ENCODE measurements around the gene SURF4. TPM values are rescaled to one million over a fixed set of nuclear protein-coding genes. Genes with fewer than 3 reads are reported as not detected.

SURF4 gene
- total RNA-seq, 4 donors from 2014 or later: 84.2 to 114 (median 100) TPM

DNA sequence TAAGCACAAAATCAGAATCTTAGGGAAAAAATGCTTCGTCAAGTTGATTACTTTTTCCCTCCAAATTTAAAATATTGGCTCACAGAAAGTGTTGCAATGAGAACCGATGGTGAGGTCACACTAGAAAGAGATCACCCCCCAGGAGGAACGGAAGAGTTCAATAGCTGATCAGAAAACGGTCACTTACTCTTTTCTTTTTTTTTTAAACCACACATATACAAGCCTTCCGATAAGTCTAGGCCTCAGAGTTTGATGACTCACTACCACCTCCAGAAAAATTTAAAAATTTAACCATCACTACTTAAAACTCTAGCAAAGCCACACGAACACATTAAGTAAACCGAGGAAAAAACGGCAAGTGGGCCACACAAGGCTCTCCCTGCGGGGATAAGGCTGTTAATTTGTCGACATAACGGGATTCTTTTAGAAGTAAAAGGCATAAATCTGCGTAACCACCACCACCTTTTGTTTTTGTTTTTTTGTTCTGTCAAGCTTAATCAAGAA lies 1.2 kb downstream of the SURF4 start:
- 8 to 9% methylated on average over 12 of the region's 12 CpGs for WGBS, 2 donors
- intact Hi-C loops (cut with DNase I; ENCODE audit: low total_unique reads): no loop called here
- no peak for DNase-seq (ENCODE audit: low spot score in 2 of 2)
- no peak for TF ChIP-seq POLR2A (IDR thresholded peaks at IDR 0.05)
- TF ChIP-seq, protein P1, sequence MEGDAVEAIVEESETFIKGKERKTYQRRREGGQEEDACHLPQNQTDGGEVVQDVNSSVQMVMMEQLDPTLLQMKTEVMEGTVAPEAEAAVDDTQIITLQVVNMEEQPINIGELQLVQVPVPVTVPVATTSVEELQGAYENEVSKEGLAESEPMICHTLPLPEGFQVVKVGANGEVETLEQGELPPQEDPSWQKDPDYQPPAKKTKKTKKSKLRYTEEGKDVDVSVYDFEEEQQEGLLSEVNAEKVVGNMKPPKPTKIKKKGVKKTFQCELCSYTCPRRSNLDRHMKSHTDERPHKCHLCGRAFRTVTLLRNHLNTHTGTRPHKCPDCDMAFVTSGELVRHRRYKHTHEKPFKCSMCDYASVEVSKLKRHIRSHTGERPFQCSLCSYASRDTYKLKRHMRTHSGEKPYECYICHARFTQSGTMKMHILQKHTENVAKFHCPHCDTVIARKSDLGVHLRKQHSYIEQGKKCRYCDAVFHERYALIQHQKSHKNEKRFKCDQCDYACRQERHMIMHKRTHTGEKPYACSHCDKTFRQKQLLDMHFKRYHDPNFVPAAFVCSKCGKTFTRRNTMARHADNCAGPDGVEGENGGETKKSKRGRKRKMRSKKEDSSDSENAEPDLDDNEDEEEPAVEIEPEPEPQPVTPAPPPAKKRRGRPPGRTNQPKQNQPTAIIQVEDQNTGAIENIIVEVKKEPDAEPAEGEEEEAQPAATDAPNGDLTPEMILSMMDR (IDR thresholded peaks at IDR 0.05): no peak
- H3K4me3 ChIP-seq (ENCODE audit: low read depth, poor library complexity, severe bottlenecking): peak overlapping the region; percentile 99

DNA sequence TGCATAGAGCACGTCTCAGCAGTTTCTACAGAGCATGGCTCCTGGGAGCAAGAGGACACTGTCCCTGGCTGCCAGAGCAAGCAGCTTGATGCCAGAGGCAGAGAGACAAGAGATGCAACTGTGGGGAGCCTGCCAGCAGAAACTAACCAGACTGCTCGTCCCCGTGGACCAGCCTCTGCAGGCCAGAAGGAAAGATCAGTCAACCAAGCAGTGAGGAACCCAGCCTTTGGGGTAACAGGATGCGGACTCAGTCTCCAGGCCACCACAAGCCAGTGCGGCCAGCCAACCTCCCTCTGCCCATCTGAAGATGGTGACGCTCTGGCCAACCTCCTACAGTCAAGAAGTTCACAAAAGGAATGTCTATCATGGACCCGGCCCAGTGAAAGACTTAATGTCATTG lies 3.7 kb downstream of the SURF4 start:
- intact Hi-C loops (cut with DNase I; ENCODE audit: low total_unique reads): no loop called here
- TF ChIP-seq, protein P1 (IDR thresholded peaks at IDR 0.05): no peak
- TF ChIP-seq POLR2A (IDR thresholded peaks at IDR 0.05): no peak
- H3K4me3 ChIP-seq (ENCODE audit: low read depth, poor library complexity, severe bottlenecking): no peak overlapping the region

GRCh38 chr9:133371261-133371711 lies 4.6 kb downstream of the SURF4 start:
- TF ChIP-seq, protein P1 (IDR thresholded peaks at IDR 0.05): no peak
- TF ChIP-seq POLR2A (IDR thresholded peaks at IDR 0.05): no peak
- H3K4me3 ChIP-seq (ENCODE audit: low read depth, poor library complexity, severe bottlenecking): no peak overlapping the region
- intact Hi-C loops (cut with DNase I; ENCODE audit: low total_unique reads): no loop called here
- DNase-seq (ENCODE audit: low spot score in 2 of 2): no peak
- WGBS, 2 donors: 43 to 55% methylated on average over 12 of the region's 12 CpGs

More for the DNA sequence above, 3.7 kb downstream of the SURF4 start:
- 49 to 51% methylated on average over 7 of the region's 7 CpGs for WGBS, 2 donors
- DNase-seq (ENCODE audit: low spot score in 2 of 2): no peak

DNA sequence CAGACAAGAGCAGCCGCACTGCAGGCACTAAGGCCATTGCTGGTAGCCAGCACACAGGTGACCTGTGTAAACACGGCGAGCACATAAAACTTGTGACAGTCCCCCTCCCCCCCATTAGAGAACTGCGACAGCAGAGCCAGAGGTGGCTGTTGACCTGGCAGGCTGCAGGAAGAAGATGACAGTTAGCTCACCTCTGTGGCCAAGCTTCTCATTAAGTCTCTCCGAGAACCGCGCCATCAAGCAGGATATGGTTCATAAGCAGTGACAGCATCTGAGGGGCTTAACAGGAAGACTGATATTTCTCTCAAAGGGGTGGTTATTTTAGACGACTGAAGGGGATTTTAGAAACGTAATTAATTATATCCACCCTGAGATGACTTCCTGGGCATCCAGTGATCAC lies 5.2 kb downstream of the SURF4 start:
- intact Hi-C loops (cut with DNase I; ENCODE audit: low total_unique reads): no loop called here
- 76 to 79% methylated on average over 9 of the region's 9 CpGs for WGBS, 2 donors
- H3K4me3 ChIP-seq (ENCODE audit: low read depth, poor library complexity, severe bottlenecking): no peak overlapping the region

DNA sequence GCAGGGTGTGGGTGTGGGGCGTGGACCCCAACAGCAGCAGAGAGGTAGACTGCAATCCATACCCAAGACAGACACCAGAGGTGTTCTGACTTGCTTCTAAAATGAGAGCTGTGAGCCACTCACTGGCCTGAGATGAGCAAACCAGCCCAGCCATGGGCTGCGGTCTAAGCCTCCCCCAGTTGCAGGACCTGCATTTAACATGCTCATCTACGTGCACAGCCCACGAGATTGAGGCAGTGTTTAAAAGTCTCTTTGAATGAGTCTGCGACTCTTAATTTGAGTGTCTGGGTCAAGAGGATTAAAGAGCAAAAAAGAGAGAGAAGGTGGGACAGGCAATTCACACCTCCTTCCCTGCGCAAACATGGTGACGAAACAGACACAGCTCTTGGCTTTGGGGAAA lies 5.9 kb downstream of the SURF4 start:
- no peak for TF ChIP-seq POLR2A (IDR thresholded peaks at IDR 0.05)
- TF ChIP-seq, protein P1 (IDR thresholded peaks at IDR 0.05): no peak
- 82 to 88% methylated on average over 7 of the region's 7 CpGs for WGBS, 2 donors
- DNase-seq (ENCODE audit: low spot score in 2 of 2): no peak
- no peak overlapping the region for H3K4me3 ChIP-seq (ENCODE audit: low read depth, poor library complexity, severe bottlenecking)
- intact Hi-C loops (cut with DNase I; ENCODE audit: low total_unique reads): no loop called here

More for the DNA sequence above, 5.2 kb downstream of the SURF4 start:
- TF ChIP-seq, protein P1 (IDR thresholded peaks at IDR 0.05): no peak
- no peak for TF ChIP-seq POLR2A (IDR thresholded peaks at IDR 0.05)
- DNase-seq (ENCODE audit: low spot score in 2 of 2): no peak

DNA sequence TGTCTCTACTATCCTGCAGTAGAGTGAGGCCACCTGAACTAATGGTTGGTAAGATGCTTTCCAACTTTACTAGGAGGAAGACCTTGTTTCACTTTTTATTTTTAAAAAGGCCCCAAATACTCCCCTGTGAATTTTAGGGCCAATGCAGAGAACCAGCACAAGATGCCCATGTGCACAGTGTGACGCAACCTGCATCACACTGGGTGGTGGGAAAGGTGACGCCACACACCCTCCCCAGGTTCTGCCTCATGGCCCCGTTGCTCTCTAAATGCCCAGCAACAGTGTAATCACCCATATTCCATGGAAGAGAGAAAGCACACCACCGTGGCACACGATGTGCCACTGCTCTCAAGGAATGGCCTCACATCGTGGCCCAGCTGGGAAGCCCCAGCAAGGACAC lies 6.4 kb downstream of the SURF4 start:
- H3K4me3 ChIP-seq (ENCODE audit: low read depth, poor library complexity, severe bottlenecking): no peak overlapping the region
- WGBS, 2 donors: 78 to 79% methylated on average over 6 of the region's 6 CpGs
- intact Hi-C loops (cut with DNase I; ENCODE audit: low total_unique reads): no loop called here
- TF ChIP-seq POLR2A (IDR thresholded peaks at IDR 0.05): no peak
- TF ChIP-seq, protein P1 (IDR thresholded peaks at IDR 0.05): no peak
- no peak for DNase-seq (ENCODE audit: low spot score in 2 of 2)
